H1 (cell line): ENCODE measurements around the gene CCDC60. TPM values are rescaled to one million over a fixed set of nuclear protein-coding genes. Genes with fewer than 3 reads are reported as not detected.

ENCODE experiments used
- CTCF ChIA-PET: fragments of 300-600 bp; sonication (Branson Sonifier 250); formaldehyde crosslinking; loops from one replicate; lab custom pipeline; 2021; ENCODE audit not compliant: partially characterized antibody; lab: Charles Lee
- POLR2A ChIA-PET: fragments of 300-600 bp; sonication (Branson Sonifier 250); formaldehyde crosslinking; loops from one replicate; lab custom pipeline; 2021; ENCODE audit warnings: inconsistent platforms; ENCODE audit not compliant: partially characterized antibody; lab: Charles Lee
- DNase-seq, 2 experiments: peaks; one replicate each; pipeline versions ENCODE4 v3.0.0 to v3.0.0-alpha.2; 2010 to 2022; ENCODE audit warnings: low spot score in 2 of 2, low read depth in 1 of 2, mixed read lengths in 1 of 2
- FAIRE-seq: peaks from 2 replicates; lab custom pipeline; 2011; peaks lifted over from hg19 to GRCh38; lab: Jason Lieb, UNC
- H2AFZ ChIP-seq: 2 replicates; pipeline ENCODE4 v1.8.1; 2012; ENCODE audit warnings: low read length, inconsistent platforms
- H2AK5ac ChIP-seq: 2 replicates; pipeline ENCODE4 v1.6.1; 2013; ENCODE audit warnings: low read depth, low read length
- H2BK120ac ChIP-seq: replicated peaks from 2 replicates; pipeline ENCODE3; 2013; ENCODE audit warnings: low read depth, low read length, inconsistent platforms
- H2BK12ac ChIP-seq: 2 replicates; pipeline ENCODE4 v1.6.1; 2013; ENCODE audit warnings: low read depth, low read length
- H2BK15ac ChIP-seq: 2 replicates; pipeline ENCODE4 v1.6.1; 2013; ENCODE audit warnings: low read length
- H2BK20ac ChIP-seq: 2 replicates; pipeline ENCODE4 v1.6.1; 2013; ENCODE audit warnings: low read length
- H2BK5ac ChIP-seq: 2 replicates; pipeline ENCODE4 v1.6.1; 2013; ENCODE audit warnings: low read depth, low read length
- H3K14ac ChIP-seq: 2 replicates; pipeline ENCODE4 v1.6.1; 2013; ENCODE audit warnings: inconsistent platforms; ENCODE audit not compliant: insufficient read length
- H3K18ac ChIP-seq: 2 replicates; pipeline ENCODE4 v1.6.1; 2013; ENCODE audit warnings: low read length; ENCODE audit errors: extremely low read depth
- H3K23ac ChIP-seq: 2 replicates; pipeline ENCODE4 v1.6.1; 2013; ENCODE audit warnings: inconsistent platforms; ENCODE audit not compliant: insufficient read length
- H3K23me2 ChIP-seq: 2 replicates; pipeline ENCODE4 v1.6.1; 2013; ENCODE audit warnings: low read depth, low read length
- H3K27ac ChIP-seq: 2 replicates; pipeline ENCODE4 v1.6.1; 2011; ENCODE audit warnings: low read depth, low read length, inconsistent platforms
- H3K27me3 ChIP-seq, 4 experiments: replicated peaks in 1 of 4; 1 replicate in 1 of 4; 2 replicates in 3 of 4; pipeline versions ENCODE4 v1.6.1 to v1.8.1; 2011 to 2013; ENCODE audit warnings: low read length in 3 of 4, mild to moderate bottlenecking in 3 of 4, inconsistent platforms in 2 of 4, mixed read lengths in 2 of 4, moderate library complexity in 1 of 4; ENCODE audit not compliant: control insufficient read depth in 3 of 4, insufficient read depth in 3 of 4; ENCODE audit errors: extremely low read depth in 1 of 4
- H3K36me3 ChIP-seq, 4 experiments: 2 replicates each; pipeline versions ENCODE4 v1.6.1 to v1.8.1; 2011 to 2013; ENCODE audit warnings: mild to moderate bottlenecking in 4 of 4, low read length in 3 of 4, moderate library complexity in 2 of 4, control low read depth in 1 of 4, inconsistent platforms in 1 of 4; ENCODE audit not compliant: insufficient read depth in 4 of 4, control insufficient read depth in 2 of 4
- H3K4ac ChIP-seq: replicated peaks from 2 replicates; pipeline ENCODE3; 2013; ENCODE audit warnings: low read length, low read depth, mixed read lengths, inconsistent platforms; ENCODE audit not compliant: insufficient read length
- H3K4me1 ChIP-seq, 4 experiments: replicated peaks in 1 of 4; 1 replicate in 1 of 4; 2 replicates in 3 of 4; pipeline versions ENCODE4 v1.6.1 to v1.8.1; 2011 to 2013; ENCODE audit warnings: low read length in 3 of 4, inconsistent platforms in 2 of 4, mixed read lengths in 1 of 4; ENCODE audit not compliant: insufficient read depth in 4 of 4, control insufficient read depth in 3 of 4
- H3K4me2 ChIP-seq, 2 experiments: 2 replicates each; pipeline versions ENCODE4 v1.6.1 to v1.8.1; 2011 to 2013; ENCODE audit warnings: low read depth in 2 of 2, low read length in 2 of 2, control low read depth in 1 of 2, inconsistent platforms in 1 of 2, mild to moderate bottlenecking in 1 of 2; ENCODE audit not compliant: insufficient read depth in 1 of 2
- H3K4me3 ChIP-seq, 4 experiments: fragments of 200-600, 300-600 bp in 1 of 4; sonication (generic), shearing (Covaris generic), sonication (Bioruptor Twin) in 1 of 4; 2 replicates each; pipeline versions ENCODE4 v1.5.1 to v1.8.1; 2011 to 2016; ENCODE audit warnings: low read length in 4 of 4, low read depth in 3 of 4, control low read depth in 2 of 4, inconsistent platforms in 2 of 4, mild to moderate bottlenecking in 2 of 4, mixed read lengths in 1 of 4, moderate library complexity in 1 of 4; ENCODE audit not compliant: insufficient read depth in 2 of 4; ENCODE audit errors: extremely low read depth in 1 of 4
- H3K56ac ChIP-seq: replicated peaks from 2 replicates; pipeline ENCODE3; 2013; ENCODE audit warnings: low read depth, mild to moderate bottlenecking, mixed read lengths, low read length, inconsistent platforms; ENCODE audit not compliant: insufficient read length
- H3K79me1 ChIP-seq: 2 replicates; pipeline ENCODE4 v1.6.1; 2013; ENCODE audit warnings: low read depth, low read length, control low read depth
- H3K79me2 ChIP-seq, 2 experiments: 2 replicates each; pipeline versions ENCODE4 v1.6.1 to v1.8.1; 2012 to 2013; ENCODE audit warnings: low read length in 2 of 2, mild to moderate bottlenecking in 2 of 2, inconsistent platforms in 1 of 2; ENCODE audit not compliant: insufficient read depth in 2 of 2, control insufficient read depth in 1 of 2
- H3K9ac ChIP-seq, 4 experiments: replicated peaks in 1 of 4; 1 replicate in 1 of 4; 2 replicates in 3 of 4; pipeline versions ENCODE4 v1.6.1 to v1.8.1; 2011 to 2013; ENCODE audit warnings: low read depth in 3 of 4, low read length in 3 of 4, control low read depth in 2 of 4, mild to moderate bottlenecking in 2 of 4, moderate library complexity in 2 of 4, inconsistent platforms in 1 of 4; ENCODE audit errors: extremely low read depth in 1 of 4
- H3K9me3 ChIP-seq, 2 experiments: 2 replicates each; pipeline versions ENCODE4 v1.6.1 to v1.8.1; 2012 to 2013; ENCODE audit warnings: mild to moderate bottlenecking in 2 of 2, moderate library complexity in 2 of 2, control low read depth in 1 of 2, inconsistent platforms in 1 of 2, low read depth in 1 of 2, low read length in 1 of 2, mixed read lengths in 1 of 2; ENCODE audit not compliant: insufficient read depth in 2 of 2
- H4K20me1 ChIP-seq, 2 experiments: replicated peaks in 1 of 2; 2 replicates each; pipeline versions ENCODE3 to v1.8.1; 2011 to 2013; ENCODE audit warnings: inconsistent platforms in 2 of 2, low read length in 2 of 2, mild to moderate bottlenecking in 1 of 2; ENCODE audit not compliant: insufficient read depth in 2 of 2, control insufficient read depth in 1 of 2
- H4K5ac ChIP-seq: 2 replicates; pipeline ENCODE4 v1.6.1; 2013; ENCODE audit warnings: low read length, low read depth, mixed read lengths, inconsistent platforms; ENCODE audit not compliant: insufficient read length
- H4K8ac ChIP-seq: 2 replicates; pipeline ENCODE4 v1.8.0; 2013; ENCODE audit warnings: mild to moderate bottlenecking, moderate library complexity, low read length, inconsistent platforms; ENCODE audit not compliant: insufficient read depth; ENCODE audit errors: extremely low read depth
- H4K91ac ChIP-seq: replicated peaks from 2 replicates; pipeline ENCODE3; 2013; ENCODE audit warnings: low read length, mixed read lengths, inconsistent platforms; ENCODE audit not compliant: insufficient read length
- BCL11A ChIP-seq, 2 experiments: IDR thresholded peaks; one replicate each; pipeline ENCODE4 v1.6.1; 2011; ENCODE audit warnings: low read depth in 2 of 2, low read length in 2 of 2, mild to moderate bottlenecking in 2 of 2
- CBX5 ChIP-seq: fragments of 300-800, 300-1000 bp; sonication (generic); IDR thresholded peaks from 2 replicates; pipeline ENCODE4 v1.7.1; 2016; ENCODE audit warnings: antibody characterized with exemption, low read length, low read depth
- CBX8 ChIP-seq: fragments of 300-800, 300-1000 bp; sonication (generic); IDR thresholded peaks from 2 replicates; pipeline ENCODE4 v1.7.1; 2016; ENCODE audit warnings: low read depth, low read length, borderline replicate concordance
- CHD2 ChIP-seq: IDR thresholded peaks from 2 replicates; pipeline ENCODE4 v1.6.1; 2012; ENCODE audit warnings: low read length, improper control_type of control experiment
- EGR1 ChIP-seq: IDR thresholded peaks from 2 replicates; pipeline ENCODE4 v1.6.1; 2011; ENCODE audit warnings: low read depth, low read length, borderline replicate concordance
- EP300 ChIP-seq, 2 experiments: IDR thresholded peaks; 1 replicate in 1 of 2; 2 replicates in 1 of 2; pipeline ENCODE4 v1.6.1; 2011 to 2012; ENCODE audit warnings: low read depth in 2 of 2, low read length in 2 of 2, mild to moderate bottlenecking in 2 of 2, borderline replicate concordance in 1 of 2, inconsistent platforms in 1 of 2, moderate library complexity in 1 of 2
- HDAC2 ChIP-seq, 2 experiments: fragments of 300-600 bp in 1 of 2; sonication (generic) in 1 of 2; IDR thresholded peaks; 2 replicates each; pipeline ENCODE4 v1.6.1; 2011 to 2012; ENCODE audit warnings: low read depth in 2 of 2, low read length in 2 of 2, mild to moderate bottlenecking in 2 of 2, moderate library complexity in 2 of 2, borderline replicate concordance in 1 of 2, inconsistent platforms in 1 of 2
- RFX5 ChIP-seq: IDR thresholded peaks from 2 replicates; pipeline ENCODE4 v1.6.1; 2011; ENCODE audit warnings: low read depth, low read length, improper control_type of control experiment, borderline replicate concordance
- RXRA ChIP-seq: IDR thresholded peaks from 2 replicates; pipeline ENCODE4 v1.6.1; 2011; ENCODE audit warnings: low read depth, mild to moderate bottlenecking, low read length, moderate library complexity; ENCODE audit not compliant: insufficient read depth
- SIRT6 ChIP-seq: IDR thresholded peaks from one replicate; pipeline ENCODE4 v1.7.1; 2012; ENCODE audit warnings: low read length, inconsistent platforms
- SIX5 ChIP-seq: IDR thresholded peaks from 2 replicates; pipeline ENCODE4 v1.6.1; 2011; ENCODE audit warnings: mild to moderate bottlenecking, low read depth, low read length
- SP4 ChIP-seq: IDR thresholded peaks from 2 replicates; pipeline ENCODE4 v1.6.1; 2012; ENCODE audit warnings: low read length, inconsistent platforms
- TAF1 ChIP-seq: IDR thresholded peaks from 2 replicates; pipeline ENCODE4 v1.6.1; 2011; ENCODE audit warnings: mild to moderate bottlenecking, low read depth, low read length
- TAF7 ChIP-seq: optimal IDR thresholded peaks from 2 replicates; pipeline ENCODE3; 2011; ENCODE audit warnings: low read depth, mild to moderate bottlenecking, inconsistent platforms, low read length, moderate library complexity, borderline replicate concordance
- YY1 ChIP-seq: IDR thresholded peaks from 2 replicates; pipeline ENCODE4 v1.6.1; 2011; ENCODE audit warnings: low read depth, mild to moderate bottlenecking, low read length
- polyA plus RNA-seq, 7 experiments: library from polyadenylated mRNA; depleted of rRNA in 3 of 7; stranded (reverse) in 5 of 7; unstranded in 2 of 7; fragments of >200 nt in 5 of 7; fragments of 200-250 nt in 2 of 7; gene quantifications; 1 replicate in 5 of 7; 2 replicates in 1 of 7; 4 replicates in 1 of 7; pipeline versions ENCODE4 v1.2.1 to v1.2.3, GENCODE V29; 2011 to 2013; ENCODE audit warnings: missing spikeins in 2 of 7, mixed read lengths in 2 of 7
- total RNA-seq: library from RNA; stranded (reverse); fragmentation: NEBNext Ultra II Directional; extraction: Animal tissue kit (Norgen Biotek cat#: 25700); gene quantifications from 2 replicates; pipeline ENCODE4 v1.2.1, GENCODE V29; 2021
- TF ChIP-seq, protein P1 (sequence below): IDR thresholded peaks from 2 replicates; pipeline ENCODE4 v1.6.1; 2012; ENCODE audit warnings: inconsistent platforms

CCDC60 gene
- total and polyA plus RNA-seq, 2 of the 8 experiments (the other 6 are each of a cell fraction or from before 2014, with no cell fraction given): 0.05 TPM; not detected in 1

DNA sequence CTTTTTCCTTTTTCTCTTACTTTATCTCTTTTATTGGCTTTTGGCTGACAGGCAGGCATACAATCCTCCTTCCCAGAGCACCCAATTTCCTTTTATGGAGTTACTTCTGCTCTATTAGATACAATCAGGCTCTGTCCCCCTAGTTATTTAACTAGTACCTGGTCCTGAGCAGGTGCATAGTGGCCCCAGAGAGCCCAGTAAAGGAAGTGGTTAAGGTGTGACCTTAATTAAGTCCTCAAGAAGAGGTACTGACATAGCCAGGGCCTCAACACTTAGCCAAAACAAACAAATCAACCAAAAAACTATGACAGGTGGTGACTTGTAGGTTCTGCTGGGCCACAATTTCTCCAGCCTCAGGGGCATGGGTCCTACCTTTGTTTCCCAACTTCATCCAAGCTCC, 82.9 kb downstream of the CCDC60 start:
- no peak overlapping the region for H3K56ac ChIP-seq
- H3K79me1 ChIP-seq: no peaks in the 10 kb centered on the region
- FAIRE-seq (no peak), DNase-seq (no peak)
- H3K27ac ChIP-seq: no peak overlapping the region
- no peaks in the 10 kb centered on the region for H3K9me3 ChIP-seq
- CTCF ChIA-PET: interaction anchor here (0.6 to 0.8 kb wide), 2 partner anchors 9 to 14 kb away, joined by 3 to 8 read pairs; no protein-coding TSS in a partner anchor
- no peak overlapping the region for H3K14ac ChIP-seq
- H3K27me3 ChIP-seq: no peaks in the 10 kb centered on the region
- POLR2A ChIA-PET: no interaction called here
- no peaks in the 10 kb centered on the region for H4K20me1 ChIP-seq
- no peak overlapping the region for H2BK20ac ChIP-seq
- no peak overlapping the region for H2AFZ ChIP-seq
- no peak overlapping the region for H2BK12ac ChIP-seq
- no peak overlapping the region for H3K18ac ChIP-seq
- H2BK15ac ChIP-seq: no peak overlapping the region
- no peak overlapping the region for H2BK5ac ChIP-seq
- H3K4me3 ChIP-seq: no peak overlapping the region
- H4K91ac ChIP-seq: no peak overlapping the region
- H3K79me2 ChIP-seq: no peaks in the 10 kb centered on the region
- H4K8ac ChIP-seq: no peak overlapping the region
- H3K4me2 ChIP-seq: no peak overlapping the region
- no peak overlapping the region for H3K9ac ChIP-seq
- no peak overlapping the region for H3K4ac ChIP-seq
- peaks cover 0 to 3% (median 1%) of the 10 kb centered on the region in 4 experiments; a peak in 3 of 7 replicates for H3K4me1 ChIP-seq
- H3K23ac ChIP-seq: no peak overlapping the region
- H3K23me2 ChIP-seq: no peaks in the 10 kb centered on the region
- no peak overlapping the region for H4K5ac ChIP-seq
- no peak overlapping the region for H2BK120ac ChIP-seq
- no peak overlapping the region for H2AK5ac ChIP-seq
- no peaks in the 10 kb centered on the region for H3K36me3 ChIP-seq
- no peak for TF ChIP-seq RFX5
- TF ChIP-seq SIX5: no peak
- TF ChIP-seq, protein P1, sequence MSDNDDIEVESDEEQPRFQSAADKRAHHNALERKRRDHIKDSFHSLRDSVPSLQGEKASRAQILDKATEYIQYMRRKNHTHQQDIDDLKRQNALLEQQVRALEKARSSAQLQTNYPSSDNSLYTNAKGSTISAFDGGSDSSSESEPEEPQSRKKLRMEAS: no peak
- no peak for TF ChIP-seq SP4
- TF ChIP-seq CBX5: no peak
- TF ChIP-seq CHD2: no peak
- TF ChIP-seq EP300 (IDR thresholded peaks at IDR 0.05; ENCODE audit: borderline replicate concordance in 1 of 2, low read depth in 2 of 2, low read length in 2 of 2): no peak
- no peak for TF ChIP-seq BCL11A (IDR thresholded peaks at IDR 0.05; ENCODE audit: low read depth in 2 of 2, low read length in 2 of 2)
- TF ChIP-seq SIRT6: no peak
- no peak for TF ChIP-seq RXRA
- TF ChIP-seq TAF7: no peak
- no peak for TF ChIP-seq EGR1
- TF ChIP-seq YY1: no peak
- TF ChIP-seq CBX8: no peak
- no peak for TF ChIP-seq HDAC2 (IDR thresholded peaks at IDR 0.05; ENCODE audit: borderline replicate concordance in 1 of 2, low read depth in 2 of 2, low read length in 2 of 2)
- TF ChIP-seq TAF1: no peak
